ENCODE data around the gene SCN3A. TPM values are rescaled to one million over a fixed set of nuclear protein-coding genes. Genes with fewer than 3 reads are reported as not detected.

SCN3A gene
- total and polyA plus RNA-seq, 2 of the 4 experiments (the other 2 are of a cell fraction) = 0.26 to 0.90 TPM

DNA sequence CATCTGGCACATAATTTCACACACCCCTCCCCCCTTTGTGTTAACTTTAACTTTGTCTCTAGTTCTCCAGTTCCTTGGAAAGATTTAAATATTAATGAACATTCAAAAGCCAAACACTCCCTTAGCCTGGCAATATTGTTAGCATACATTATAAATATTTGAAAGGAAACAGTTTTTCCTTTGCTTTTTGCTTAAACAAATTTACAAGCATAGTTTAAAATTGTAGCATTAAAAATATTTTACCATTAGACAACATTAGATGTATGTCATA lies 135.4 kb downstream of the SCN3A start:
- H3K9me3 ChIP-seq (ENCODE audit: control insufficient read depth, insufficient read depth, low read length) = no peaks in the 10 kb centered on the region
- H4K91ac ChIP-seq (ENCODE audit: insufficient read depth, low read depth, low read length) = no peak overlapping the region
- H3K18ac ChIP-seq (ENCODE audit: low read depth, low read length) = no peak overlapping the region
- no peak overlapping the region for H4K5ac ChIP-seq (ENCODE audit: low read depth, low read length)
- H2AFZ ChIP-seq (replicated peaks; ENCODE audit: low read length, poor library complexity) = no peak overlapping the region
- no peak overlapping the region for H3K9ac ChIP-seq (ENCODE audit: low read depth, low read length)
- dilution Hi-C loops (cut with HindIII; ENCODE audit: low sequenced_read_pairs, unreplicated experiment) = no loop called here
- H4K8ac ChIP-seq (ENCODE audit: low read depth in 2 of 2, low read length in 2 of 2) = no peak overlapping the region
- no peaks in the 10 kb centered on the region for H3K9me1 ChIP-seq (ENCODE audit: insufficient read depth, low read length)
- no peaks in the 10 kb centered on the region; the same call in 1 of the 2 replicates for H3K4me1 ChIP-seq (ENCODE audit: control insufficient read depth, insufficient read depth, low read length)
- no peaks in the 10 kb centered on the region for H3K79me1 ChIP-seq (ENCODE audit: low read depth in 1 of 2, low read length in 2 of 2)
- peak overlapping the region; percentile 40 for H3K4me2 ChIP-seq (ENCODE audit: low read depth, low read length)
- H3K14ac ChIP-seq (replicated peaks; ENCODE audit: low read depth, low read length) = no peak overlapping the region
- peak overlapping the region; percentile 32; the same call in 1 of the 2 replicates for H2BK120ac ChIP-seq (ENCODE audit: low read depth, low read length)
- no peak overlapping the region; the same call in 1 of the 2 replicates for H2BK20ac ChIP-seq (ENCODE audit: low read depth, low read length)
- H2AK5ac ChIP-seq (ENCODE audit: low read depth, low read length) = no peak overlapping the region
- H2BK15ac ChIP-seq (ENCODE audit: low read depth, low read length) = no peak overlapping the region
- H3K23ac ChIP-seq (ENCODE audit: low read depth, low read length) = no peak overlapping the region
- CTCF ChIA-PET = interaction anchor here (0.7 to 1.3 kb wide), 3 partner anchors 18 to 109 kb away, joined by 3 to 7 read pairs (median 3); no protein-coding TSS in a partner anchor
- intact Hi-C loops (cut with micrococcal nuclease) = no loop called here
- POLR2A ChIA-PET (ENCODE audit: unreplicated experiment) = no interaction called here
- no peak for DNase-seq
- no peak for TF ChIP-seq MXI1 (IDR thresholded peaks at IDR 0.05; ENCODE audit: borderline replicate concordance, low read depth, low read length)
- no peak for TF ChIP-seq CTCF (conservative IDR thresholded peaks at IDR 0.05; ENCODE audit: low read depth, low read length)
- TF ChIP-seq, protein P1, sequence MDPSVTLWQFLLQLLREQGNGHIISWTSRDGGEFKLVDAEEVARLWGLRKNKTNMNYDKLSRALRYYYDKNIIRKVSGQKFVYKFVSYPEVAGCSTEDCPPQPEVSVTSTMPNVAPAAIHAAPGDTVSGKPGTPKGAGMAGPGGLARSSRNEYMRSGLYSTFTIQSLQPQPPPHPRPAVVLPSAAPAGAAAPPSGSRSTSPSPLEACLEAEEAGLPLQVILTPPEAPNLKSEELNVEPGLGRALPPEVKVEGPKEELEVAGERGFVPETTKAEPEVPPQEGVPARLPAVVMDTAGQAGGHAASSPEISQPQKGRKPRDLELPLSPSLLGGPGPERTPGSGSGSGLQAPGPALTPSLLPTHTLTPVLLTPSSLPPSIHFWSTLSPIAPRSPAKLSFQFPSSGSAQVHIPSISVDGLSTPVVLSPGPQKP (IDR thresholded peaks at IDR 0.05; ENCODE audit: borderline replicate concordance, low read depth, low read length) = no peak
- no peak for TF ChIP-seq CEBPB (IDR thresholded peaks at IDR 0.05; ENCODE audit: low read depth, low read length)
- no peak for TF ChIP-seq MAFK (IDR thresholded peaks at IDR 0.05; ENCODE audit: low read depth, low read length)
- no peak for TF ChIP-seq RCOR1 (IDR thresholded peaks at IDR 0.05; ENCODE audit: insufficient replicate concordance, low read length)
- no peak for TF ChIP-seq MAZ (IDR thresholded peaks at IDR 0.05; ENCODE audit: borderline replicate concordance, low read depth, low read length)
- no peak for TF ChIP-seq NFE2L2 (IDR thresholded peaks at IDR 0.05; ENCODE audit: low read depth, low read length)
- TF ChIP-seq POLR2A (IDR thresholded peaks at IDR 0.05; ENCODE audit: low read depth, low read length) = no peak
- TF ChIP-seq RFX5 (IDR thresholded peaks at IDR 0.05; ENCODE audit: low read depth, low read length) = no peak
- no peak for TF ChIP-seq SMC3 (IDR thresholded peaks at IDR 0.05; ENCODE audit: low read depth, low read length)
- TF ChIP-seq RAD21 (IDR thresholded peaks at IDR 0.05; ENCODE audit: low read length) = no peak
- TF ChIP-seq FOS (IDR thresholded peaks at IDR 0.05; ENCODE audit: low read depth, low read length) = no peak
- TF ChIP-seq CHD1 (IDR thresholded peaks at IDR 0.05; ENCODE audit: low read depth, low read length) = no peak
- TF ChIP-seq BHLHE40 (IDR thresholded peaks at IDR 0.05; ENCODE audit: low read depth, low read length) = no peak
- TF ChIP-seq, protein P2, sequence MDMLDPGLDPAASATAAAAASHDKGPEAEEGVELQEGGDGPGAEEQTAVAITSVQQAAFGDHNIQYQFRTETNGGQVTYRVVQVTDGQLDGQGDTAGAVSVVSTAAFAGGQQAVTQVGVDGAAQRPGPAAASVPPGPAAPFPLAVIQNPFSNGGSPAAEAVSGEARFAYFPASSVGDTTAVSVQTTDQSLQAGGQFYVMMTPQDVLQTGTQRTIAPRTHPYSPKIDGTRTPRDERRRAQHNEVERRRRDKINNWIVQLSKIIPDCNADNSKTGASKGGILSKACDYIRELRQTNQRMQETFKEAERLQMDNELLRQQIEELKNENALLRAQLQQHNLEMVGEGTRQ (IDR thresholded peaks at IDR 0.05; ENCODE audit: low read depth, low read length) = no peak
- in situ Hi-C loops (cut with MboI; ENCODE audit: low sequenced_read_pairs) = no loop called here
- no TSS peak for BruUV-seq (replicated peaks)
- no peak overlapping the region for H3K4me3 ChIP-seq (ENCODE audit: insufficient read depth, low read depth, low read length)
- no peak overlapping the region for H3K4ac ChIP-seq (ENCODE audit: low read depth, low read length)
- no peaks in the 10 kb centered on the region for H3K27me3 ChIP-seq (ENCODE audit: control insufficient read depth, insufficient read depth, low read length)
- H3K36me3 ChIP-seq (ENCODE audit: control insufficient read depth, insufficient read depth, low read length) = no peaks in the 10 kb centered on the region
- H3K56ac ChIP-seq (ENCODE audit: extremely low read depth, insufficient read depth, low read length) = no peak overlapping the region
- no peak for ATAC-seq (ENCODE audit: low read depth)
- no peak overlapping the region for H2BK5ac ChIP-seq (ENCODE audit: low read depth, low read length, poor library complexity, severe bottlenecking)
- H2AK9ac ChIP-seq (replicated peaks; ENCODE audit: low read depth, low read length, poor library complexity) = no peak overlapping the region
- no peak overlapping the region for H3K27ac ChIP-seq (ENCODE audit: insufficient read depth, low read length)
- H4K20me1 ChIP-seq (ENCODE audit: insufficient read depth, low read length) = no peaks in the 10 kb centered on the region

All from IMR-90 (cell line).